A549 (cell line): ENCODE measurements around the gene PALLD. TPM values are rescaled to one million over a fixed set of nuclear protein-coding genes. Genes with fewer than 3 reads are reported as not detected.

ENCODE experiments used
- ATAC-seq, 2 experiments: fragments of 200-7000 bp in 1 of 2; fragments of >200 bp in 1 of 2; cut with Nextera tagmentation in 1 of 2; cut with Tn5 transposase in 1 of 2; 3 replicates each; pipeline versions ENCODE4 v1.8.0 to v1.9.1; 2018 to 2020; ENCODE audit warnings: mild to moderate bottlenecking in 1 of 2, moderate library complexity in 1 of 2
- CTCF ChIA-PET: fragments of 300-600 bp; sonication (Branson Sonifier 250); formaldehyde crosslinking; extraction: SDS; loops from one replicate; lab custom pipeline; 2021; ENCODE audit warnings: antibody characterized with exemption, inconsistent platforms; lab: Yijun Ruan, JAX
- POLR2A ChIA-PET: fragments of 350-600 bp; formaldehyde crosslinking; extraction: SDS; loops from one replicate; lab custom pipeline; 2021; ENCODE audit warnings: antibody characterized with exemption, inconsistent platforms; lab: Yijun Ruan, JAX
- DNase-seq, 2 experiments: peaks; one replicate each; pipeline versions ENCODE4 v3.0.0 to v3.0.0-alpha.2; 2011 to 2016; ENCODE audit warnings: low read depth in 1 of 2, low spot score in 1 of 2
- FAIRE-seq: peaks from 2 replicates; lab custom pipeline; 2011; peaks lifted over from hg19 to GRCh38; lab: Jason Lieb, UNC
- H3K27ac ChIP-seq, 2 experiments: fragments of >200 bp; sonication (Bioruptor Twin); formaldehyde crosslinking; 3 replicates each; pipeline ENCODE4 v1.5.1; 2016 to 2017
- H3K4me1 ChIP-seq: fragments of >200 bp; sonication (Bioruptor Twin); formaldehyde crosslinking; 3 replicates; pipeline ENCODE4 v1.6.1; 2016
- H3K4me2 ChIP-seq: fragments of >200 bp; sonication (Bioruptor Twin); formaldehyde crosslinking; 3 replicates; pipeline ENCODE4 v1.6.1; 2016
- H3K4me3 ChIP-seq: fragments of >200 bp; sonication (Bioruptor Twin); formaldehyde crosslinking; 3 replicates; pipeline ENCODE4 v1.5.1; 2016
- H3K9me3 ChIP-seq: fragments of >200 bp; sonication (Bioruptor Twin); formaldehyde crosslinking; 3 replicates; pipeline ENCODE4 v1.6.1; 2016
- BCL3 ChIP-seq: fragments of >200 bp; sonication (Bioruptor Twin); formaldehyde crosslinking; IDR thresholded peaks from 3 replicates; pipeline ENCODE4 v1.6.1; 2016
- CEBPB ChIP-seq, 2 experiments: fragments of >200 bp in 1 of 2; sonication (Bioruptor Twin) in 1 of 2; formaldehyde crosslinking in 1 of 2; IDR thresholded peaks; 2 replicates each; pipeline ENCODE4 v1.6.1; 2012 to 2016
- CHD4 ChIP-seq: fragments of 200-600 bp; sonication (generic); IDR thresholded peaks from 2 replicates; pipeline ENCODE4 v1.6.1; 2016; ENCODE audit warnings: antibody characterized with exemption, mild to moderate bottlenecking, borderline replicate concordance
- EP300 ChIP-seq, 2 experiments: fragments of >200 bp; sonication (Bioruptor Twin); formaldehyde crosslinking; IDR thresholded peaks; 2 replicates in 1 of 2; 3 replicates in 1 of 2; pipeline ENCODE4 v1.6.1; 2016 to 2017
- ESRRA ChIP-seq: fragments of 150-350 bp; IDR thresholded peaks from 2 replicates; pipeline ENCODE4 v1.6.1; 2014; ENCODE audit warnings: mild to moderate bottlenecking, low read length, borderline replicate concordance
- FOSB ChIP-seq: fragments of 250-450 bp; sonication (Bioruptor Pico); IDR thresholded peaks from 2 replicates; pipeline ENCODE4 v1.5.0; 2020; ENCODE audit warnings: mild to moderate bottlenecking, moderate library complexity
- FOSL2 ChIP-seq, 2 experiments: fragments of 450-650 bp in 1 of 2; fragments of >200 bp in 1 of 2; sonication (Bioruptor Twin) in 1 of 2; formaldehyde crosslinking; IDR thresholded peaks; 2 replicates each; pipeline versions ENCODE4 v1.5.0 to v1.6.1; 2016 to 2020; ENCODE audit warnings: mild to moderate bottlenecking in 1 of 2, moderate library complexity in 1 of 2
- GATA3 ChIP-seq: IDR thresholded peaks from 2 replicates; pipeline ENCODE4 v1.6.1; 2012; ENCODE audit warnings: borderline replicate concordance
- HDAC2 ChIP-seq: fragments of 200-600 bp; sonication (generic); IDR thresholded peaks from 2 replicates; pipeline ENCODE4 v1.6.1; 2016
- HES2 ChIP-seq: fragments of >200 bp; sonication (Bioruptor Twin); formaldehyde crosslinking; IDR thresholded peaks from 2 replicates; pipeline ENCODE4 v1.6.1; 2016
- HEYL ChIP-seq: fragments of 250-450 bp; sonication (Bioruptor Pico); IDR thresholded peaks from 2 replicates; pipeline ENCODE4 v1.8.0; 2021; ENCODE audit warnings: mild to moderate bottlenecking, moderate library complexity
- JUN ChIP-seq, 2 experiments: fragments of >200 bp; sonication (Bioruptor Twin); formaldehyde crosslinking; IDR thresholded peaks; 2 replicates in 1 of 2; 3 replicates in 1 of 2; pipeline ENCODE4 v1.6.1; 2016 to 2017
- JUNB ChIP-seq: fragments of >200 bp; sonication (Bioruptor Twin); formaldehyde crosslinking; IDR thresholded peaks from 2 replicates; pipeline ENCODE4 v1.6.1; 2016
- MAX ChIP-seq: IDR thresholded peaks from 2 replicates; pipeline ENCODE4 v1.6.1; 2012
- NR3C1 ChIP-seq: fragments of >200 bp; sonication (Bioruptor Twin); formaldehyde crosslinking; IDR thresholded peaks from 3 replicates; pipeline ENCODE4 v1.6.1; 2017
- RAD21 ChIP-seq, 2 experiments: fragments of >200 bp in 1 of 2; sonication (Bioruptor Twin) in 1 of 2; formaldehyde crosslinking in 1 of 2; IDR thresholded peaks in 1 of 2; conservative IDR thresholded peaks in 1 of 2; 2 replicates in 1 of 2; 3 replicates in 1 of 2; pipeline ENCODE4 v1.6.1; 2012 to 2018; ENCODE audit warnings: inconsistent platforms in 1 of 2
- RARB ChIP-seq: fragments of 250-450 bp; sonication (Bioruptor Pico); IDR thresholded peaks from 2 replicates; pipeline ENCODE4 v1.8.0; 2021; ENCODE audit warnings: mild to moderate bottlenecking, moderate library complexity
- REST ChIP-seq: fragments of 200-600 bp; sonication (generic); IDR thresholded peaks from 2 replicates; pipeline ENCODE4 v1.6.1; 2016; ENCODE audit warnings: antibody characterized with exemption, mild to moderate bottlenecking, moderate library complexity
- RFX5 ChIP-seq: fragments of 450-650 bp; IDR thresholded peaks from 2 replicates; pipeline ENCODE4 v1.7.1; 2014; ENCODE audit warnings: antibody characterized with exemption, mild to moderate bottlenecking, moderate library complexity
- SMC3 ChIP-seq: fragments of >200 bp; sonication (Bioruptor Twin); formaldehyde crosslinking; IDR thresholded peaks from 3 replicates; pipeline ENCODE4 v1.6.1; 2018; ENCODE audit warnings: inconsistent platforms
- USF2 ChIP-seq: fragments of 450-650 bp; IDR thresholded peaks from 2 replicates; pipeline ENCODE4 v1.6.1; 2014; ENCODE audit warnings: antibody characterized with exemption
- ZNF302 ChIP-seq: fragments of 250-450 bp; sonication (Bioruptor Pico); IDR thresholded peaks from 2 replicates; pipeline ENCODE4 v1.9.0; 2021; ENCODE audit warnings: inconsistent platforms, mild to moderate bottlenecking, moderate library complexity
- WGBS: methylation state at CpG from one replicate; pipeline ENCODE4 v1.1.6; 2017; ENCODE audit errors: missing lambda C conversion rate; 5-methylcytosine and 5-hydroxymethylcytosine counted together
- polyA plus RNA-seq, 4 experiments: library from polyadenylated mRNA; depleted of rRNA in 3 of 4; stranded (reverse); fragments of >200 nt; fragmentation: RNase III in 1 of 4; extraction: RNeasy Plus Mini Kit Qiagen cat#74134 plus additional on column Dnase treatment in 1 of 4; gene quantifications; 2 replicates in 3 of 4; 3 replicates in 1 of 4; pipeline ENCODE4 v1.2.3, GENCODE V29; 2011 to 2017

PALLD gene
- polyA plus RNA-seq, 2 of the 4 experiments (the other 2 are of a cell fraction) = 88.8 to 113 TPM

- H3K9me3 ChIP-seq = peaks cover 3% of the 10 kb centered on the region; the same call in 1 of the 3 replicates
- ATAC-seq (peak in 1 of 2 experiments; percentile 5; a peak in 2 of 6 replicates), DNase-seq (no peak), FAIRE-seq (no peak)
- TF ChIP-seq HES2 = no peak
- TF ChIP-seq CEBPB (IDR thresholded peaks at IDR 0.05) = no peak
- H3K27ac ChIP-seq = peak overlapping the region; percentile 86 to 88
- no peak overlapping the region for H3K4me3 ChIP-seq
- ChIA-PET CTCF (interaction anchor here (1.0 to 5.8 kb wide), 7 partner anchors 11 to 403 kb away, joined by 3 to 88 read pairs (median 5); no protein-coding TSS in a partner anchor), POLR2A (interaction anchor here (0.6 to 2.5 kb wide), 6 partner anchors 9 to 423 kb away, joined by 3 to 12 read pairs (median 3); partner anchors contain the start of gene CBR4)
- H3K4me1 ChIP-seq = peaks cover 62% of the 10 kb centered on the region
- peak overlapping the region; percentile 79 for H3K4me2 ChIP-seq
- WGBS = 64% methylated on average over 5 of the region's 5 CpGs
Observed at GRCh38 chr4:168586926-168587325, 90.1 kb downstream of the PALLD start.

GRCh38 chr4:168587411-168588125 lies 90.7 kb downstream of the PALLD start:
- 12% methylated on average over 11 of the region's 11 CpGs for WGBS
- H3K27ac ChIP-seq = peak overlapping the region; percentile 86 to 88
- TF ChIP-seq FOSL2 (IDR thresholded peaks at IDR 0.05) (peak; percentile 71), FOSL2 (CRISPR knock-in tag; IDR thresholded peaks at IDR 0.05) (peak; percentile 84), CHD4 (no peak), MAX (peak; percentile 77), REST (no peak), RARB (CRISPR knock-in tag) (no peak), CEBPB (IDR thresholded peaks at IDR 0.05) (peak in 1 of 2 experiments; percentile 32; a peak in 1 of 4 replicates), NR3C1 (no peak), HEYL (CRISPR knock-in tag) (no peak), JUNB (peak; percentile 69), ESRRA (no peak), USF2 (no peak), RAD21 (conservative IDR thresholded peaks at IDR 0.05 in 1 of 2, IDR thresholded peaks at IDR 0.05 in 1 of 2) (peak; percentile 37 to 41; a peak in 4 of 5 replicates), GATA3 (peak; percentile 58; the same call in 1 of the 2 replicates), BCL3 (0 out of 3 replicates have a peak, but pooled peaks have one; percentile 26), EP300 (IDR thresholded peaks at IDR 0.05) (peak in 1 of 2 experiments; percentile 30; a peak in 1 of 5 replicates), HDAC2 (no peak), HES2 (no peak), FOSB (CRISPR knock-in tag) (no peak), SMC3 (0 out of 3 replicates have a peak, but pooled peaks have one; percentile 27), ZNF302 (no peak), JUN (IDR thresholded peaks at IDR 0.05) (0 out of 5 replicates have a peak, but pooled peaks of 1 of the 2 experiments have one; percentile 19), RFX5 (no peak)
- H3K9me3 ChIP-seq = no peaks in the 10 kb centered on the region
- 0 out of 3 replicates have a peak overlapping the region, but pooled peaks have one; percentile 12 for H3K4me3 ChIP-seq
- ATAC-seq (peak; percentile 80 to 82), FAIRE-seq (peak; percentile 59), DNase-seq (peak; percentile 38 to 76)
- peak overlapping the region; percentile 79 for H3K4me2 ChIP-seq
- peaks cover 63% of the 10 kb centered on the region for H3K4me1 ChIP-seq
- ChIA-PET POLR2A (interaction anchor here (0.6 to 2.5 kb wide), 6 partner anchors 9 to 422 kb away, joined by 3 to 12 read pairs (median 3); partner anchors contain the start of gene CBR4), CTCF (interaction anchor here (1.0 to 5.8 kb wide), 5 partner anchors 11 to 404 kb away, joined by 3 to 88 read pairs (median 4); no protein-coding TSS in a partner anchor)
